Endodermal cell (in vitro differentiated cells): ENCODE data around the gene CAMTA1. TPM values are rescaled to one million over a fixed set of nuclear protein-coding genes. Genes with fewer than 3 reads are reported as not detected.

Experiments
- DNase-seq: peaks from one replicate; pipeline ENCODE4 v3.0.0-alpha.2; 2017
- H3K27ac ChIP-seq: 2 replicates; pipeline ENCODE4 v1.5.1; 2013; ENCODE audit warnings: mild to moderate bottlenecking, low read depth, low read length, moderate library complexity
- H3K27me3 ChIP-seq: 2 replicates; pipeline ENCODE4 v1.6.1; 2013; ENCODE audit warnings: mild to moderate bottlenecking, low read length, moderate library complexity; ENCODE audit not compliant: insufficient read depth, control insufficient read depth, poor library complexity, severe bottlenecking
- H3K36me3 ChIP-seq: 2 replicates; pipeline ENCODE4 v1.7.0; 2013; ENCODE audit warnings: mild to moderate bottlenecking, low read length, moderate library complexity; ENCODE audit not compliant: control insufficient read depth, insufficient read depth
- H3K4me1 ChIP-seq: one replicate; pipeline ENCODE4 v1.7.0; 2013; ENCODE audit warnings: low read length; ENCODE audit not compliant: control insufficient read depth, insufficient read depth
- H3K4me3 ChIP-seq: 2 replicates; pipeline ENCODE4 v1.5.1; 2013; ENCODE audit warnings: mild to moderate bottlenecking, low read length, moderate library complexity
- H3K9ac ChIP-seq: 2 replicates; pipeline ENCODE4 v1.6.1; 2013; ENCODE audit warnings: mild to moderate bottlenecking, low read length, moderate library complexity; ENCODE audit not compliant: poor library complexity, severe bottlenecking; ENCODE audit errors: extremely low read depth
- H3K9me3 ChIP-seq: 2 replicates; pipeline ENCODE4 v1.6.1; 2013; ENCODE audit warnings: mild to moderate bottlenecking, low read length, moderate library complexity; ENCODE audit not compliant: control insufficient read depth
- H3K27ac Mint-ChIP-seq: 2 replicates; pipeline ENCODE4 v1.8.0; 2020; ENCODE audit warnings: mixed read lengths
- H3K27me3 Mint-ChIP-seq: 2 replicates; pipeline ENCODE4 v1.8.0; 2021; ENCODE audit warnings: mild to moderate bottlenecking, mixed read lengths; ENCODE audit not compliant: insufficient read depth
- H3K36me3 Mint-ChIP-seq: 2 replicates; pipeline ENCODE4 v1.8.0; 2020; ENCODE audit warnings: low read depth, mixed read lengths
- H3K4me1 Mint-ChIP-seq: 2 replicates; pipeline ENCODE4 v1.8.0; 2020; ENCODE audit warnings: mixed read lengths
- H3K4me3 Mint-ChIP-seq: 2 replicates; pipeline ENCODE4 v1.8.0; 2020; ENCODE audit warnings: mild to moderate bottlenecking, moderate library complexity, mixed read lengths
- H3K9me3 Mint-ChIP-seq: 2 replicates; pipeline ENCODE4 v1.8.0; 2020; ENCODE audit warnings: mild to moderate bottlenecking, mixed read lengths
- WGBS, 2 experiments: methylation state at CpG; one replicate each; pipeline versions ENCODE4 v1.1.5 to v1.1.7; 2013; ENCODE audit warnings: missing lambda C conversion rate in 2 of 2, mixed read lengths in 1 of 2; ENCODE audit not compliant: insufficient coverage in 1 of 2, insufficient read length in 1 of 2; 5-methylcytosine and 5-hydroxymethylcytosine counted together
- total RNA-seq, 2 donors: library from RNA; stranded (reverse); fragmentation: NEBNext Ultra II Directional in 1 of 2; extraction: Animal tissue kit (Norgen Biotek cat#: 25700) in 1 of 2; gene quantifications; 2 replicates in 1 of 2; 3 replicates in 1 of 2; pipeline ENCODE4 v1.2.1, GENCODE V29; 2021
- TF ChIP-seq, protein P1 (sequence below): fragments of 200-600 bp; sonication (generic); conservative IDR thresholded peaks from 2 replicates; pipeline ENCODE4 v1.5.0; 2021; ENCODE audit warnings: antibody characterized with exemption, mild to moderate bottlenecking

CAMTA1 gene
- total RNA-seq, 2 donors from 2014 or later: 123 to 137 TPM

DNA sequence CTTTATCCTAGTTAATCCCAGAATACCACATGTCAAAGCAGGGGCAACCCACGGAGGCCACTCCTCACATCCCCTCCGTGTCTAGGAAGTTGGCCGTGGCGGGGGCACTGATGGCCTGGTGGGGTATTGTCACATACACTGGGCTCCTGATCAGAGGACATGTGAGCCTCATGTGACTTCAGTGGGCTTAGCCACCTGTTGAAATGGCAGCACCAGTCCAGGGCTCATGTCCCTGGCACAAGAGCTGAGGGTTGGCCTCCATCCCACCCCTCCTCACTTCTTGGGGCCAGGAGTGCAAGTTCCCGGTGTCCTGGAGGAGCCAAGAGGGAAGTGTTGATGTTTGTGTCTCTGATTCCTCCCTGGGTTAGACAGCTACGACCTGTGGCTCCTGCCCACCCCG lies 313.4 kb downstream of the CAMTA1 start:
- WGBS, 2 experiments: 80 to 94% methylated on average over 1 to 7 of the region's 7 CpGs

DNA sequence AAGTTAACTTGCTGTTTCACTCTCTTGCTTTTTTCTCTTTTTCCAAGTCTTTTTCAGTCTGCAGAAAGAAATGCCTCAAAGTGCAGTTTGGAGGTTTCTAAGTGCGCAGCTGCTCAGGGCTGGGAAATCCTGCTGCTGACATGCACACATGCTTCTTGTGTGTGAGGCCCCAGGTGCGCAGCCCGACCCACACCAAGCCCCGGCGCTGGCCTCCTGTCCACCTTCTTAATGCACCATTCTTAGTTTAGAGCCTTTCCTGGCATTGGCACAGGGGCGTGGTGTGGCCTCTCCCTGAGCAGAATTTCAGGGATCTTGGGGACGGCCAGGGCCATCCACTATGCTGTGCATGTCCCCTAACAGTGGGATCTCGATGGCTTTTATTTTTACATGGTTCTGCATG lies 315.2 kb downstream of the CAMTA1 start:
- Histone ChIP-seq H3K9ac (no peak overlapping the region), H3K36me3 (no peaks in the 10 kb centered on the region), H3K4me1 (no peaks in the 10 kb centered on the region), H3K27me3 (peaks cover 64% of the 10 kb centered on the region), H3K9me3 (no peaks in the 10 kb centered on the region), H3K4me3 (no peak overlapping the region), H3K27ac (no peak overlapping the region)
- Mint-ChIP-seq H3K4me1 (no peaks in the 10 kb centered on the region), H3K9me3 (no peaks in the 10 kb centered on the region), H3K4me3 (no peak overlapping the region), H3K27ac (no peak overlapping the region), H3K27me3 (peaks cover 26% of the 10 kb centered on the region), H3K36me3 (no peaks in the 10 kb centered on the region)
- TF ChIP-seq, protein P1, sequence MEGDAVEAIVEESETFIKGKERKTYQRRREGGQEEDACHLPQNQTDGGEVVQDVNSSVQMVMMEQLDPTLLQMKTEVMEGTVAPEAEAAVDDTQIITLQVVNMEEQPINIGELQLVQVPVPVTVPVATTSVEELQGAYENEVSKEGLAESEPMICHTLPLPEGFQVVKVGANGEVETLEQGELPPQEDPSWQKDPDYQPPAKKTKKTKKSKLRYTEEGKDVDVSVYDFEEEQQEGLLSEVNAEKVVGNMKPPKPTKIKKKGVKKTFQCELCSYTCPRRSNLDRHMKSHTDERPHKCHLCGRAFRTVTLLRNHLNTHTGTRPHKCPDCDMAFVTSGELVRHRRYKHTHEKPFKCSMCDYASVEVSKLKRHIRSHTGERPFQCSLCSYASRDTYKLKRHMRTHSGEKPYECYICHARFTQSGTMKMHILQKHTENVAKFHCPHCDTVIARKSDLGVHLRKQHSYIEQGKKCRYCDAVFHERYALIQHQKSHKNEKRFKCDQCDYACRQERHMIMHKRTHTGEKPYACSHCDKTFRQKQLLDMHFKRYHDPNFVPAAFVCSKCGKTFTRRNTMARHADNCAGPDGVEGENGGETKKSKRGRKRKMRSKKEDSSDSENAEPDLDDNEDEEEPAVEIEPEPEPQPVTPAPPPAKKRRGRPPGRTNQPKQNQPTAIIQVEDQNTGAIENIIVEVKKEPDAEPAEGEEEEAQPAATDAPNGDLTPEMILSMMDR: no peak
- WGBS, 2 experiments: 87 to 91% methylated on average over 7 to 8 of the region's 8 CpGs
- no peak for DNase-seq

More for the DNA sequence above, 313.4 kb downstream of the CAMTA1 start:
- H3K4me3 ChIP-seq: no peak overlapping the region
- H3K9me3 Mint-ChIP-seq: no peaks in the 10 kb centered on the region
- TF ChIP-seq, protein P1: no peak
- peaks cover 29% of the 10 kb centered on the region for H3K27me3 Mint-ChIP-seq
- H3K36me3 Mint-ChIP-seq: no peaks in the 10 kb centered on the region
- no peak for DNase-seq
- no peaks in the 10 kb centered on the region for H3K4me1 Mint-ChIP-seq
- no peaks in the 10 kb centered on the region for H3K9me3 ChIP-seq
- H3K27ac ChIP-seq: no peak overlapping the region
- no peak overlapping the region for H3K27ac Mint-ChIP-seq
- H3K9ac ChIP-seq: no peak overlapping the region
- H3K27me3 ChIP-seq: peaks cover 61% of the 10 kb centered on the region
- H3K4me1 ChIP-seq: no peaks in the 10 kb centered on the region
- no peak overlapping the region for H3K4me3 Mint-ChIP-seq
- no peaks in the 10 kb centered on the region for H3K36me3 ChIP-seq

DNA sequence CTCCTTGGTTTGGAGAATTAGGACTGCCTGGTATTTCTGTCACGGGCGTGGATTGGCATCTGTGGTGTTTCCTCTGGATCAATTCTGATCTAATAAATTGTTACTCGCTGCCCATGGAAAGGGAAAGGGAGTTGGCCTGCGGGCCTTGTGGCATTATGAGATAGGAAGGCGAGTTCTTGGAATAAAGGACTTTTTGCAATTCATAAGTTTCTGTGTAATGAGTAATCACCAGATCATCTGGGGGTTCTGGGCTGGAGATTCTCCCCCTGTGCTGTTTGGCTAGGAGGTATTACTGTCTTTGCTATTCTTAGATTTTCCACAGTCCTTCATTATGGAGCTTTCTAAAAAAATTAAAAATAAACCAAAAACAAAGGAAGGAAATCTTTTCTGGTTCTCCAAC lies 315.9 kb downstream of the CAMTA1 start:
- no peaks in the 10 kb centered on the region for H3K4me1 Mint-ChIP-seq
- Histone ChIP-seq H3K4me3 (no peak overlapping the region), H3K27me3 (peaks cover 59% of the 10 kb centered on the region), H3K4me1 (no peaks in the 10 kb centered on the region), H3K9me3 (no peaks in the 10 kb centered on the region), H3K27ac (no peak overlapping the region), H3K36me3 (no peaks in the 10 kb centered on the region), H3K9ac (no peak overlapping the region)
- H3K9me3 Mint-ChIP-seq: no peaks in the 10 kb centered on the region
- WGBS, 2 experiments: 83 to 92% methylated on average over 1 to 5 of the region's 5 CpGs
- TF ChIP-seq, protein P1: no peak
- no peak overlapping the region for H3K27ac Mint-ChIP-seq
- no peak for DNase-seq
- H3K36me3 Mint-ChIP-seq: no peaks in the 10 kb centered on the region
- no peak overlapping the region for H3K4me3 Mint-ChIP-seq
- H3K27me3 Mint-ChIP-seq: peaks cover 26% of the 10 kb centered on the region
